ENCODE results near the gene FBXO34.

Gene FBXO34, protein sequence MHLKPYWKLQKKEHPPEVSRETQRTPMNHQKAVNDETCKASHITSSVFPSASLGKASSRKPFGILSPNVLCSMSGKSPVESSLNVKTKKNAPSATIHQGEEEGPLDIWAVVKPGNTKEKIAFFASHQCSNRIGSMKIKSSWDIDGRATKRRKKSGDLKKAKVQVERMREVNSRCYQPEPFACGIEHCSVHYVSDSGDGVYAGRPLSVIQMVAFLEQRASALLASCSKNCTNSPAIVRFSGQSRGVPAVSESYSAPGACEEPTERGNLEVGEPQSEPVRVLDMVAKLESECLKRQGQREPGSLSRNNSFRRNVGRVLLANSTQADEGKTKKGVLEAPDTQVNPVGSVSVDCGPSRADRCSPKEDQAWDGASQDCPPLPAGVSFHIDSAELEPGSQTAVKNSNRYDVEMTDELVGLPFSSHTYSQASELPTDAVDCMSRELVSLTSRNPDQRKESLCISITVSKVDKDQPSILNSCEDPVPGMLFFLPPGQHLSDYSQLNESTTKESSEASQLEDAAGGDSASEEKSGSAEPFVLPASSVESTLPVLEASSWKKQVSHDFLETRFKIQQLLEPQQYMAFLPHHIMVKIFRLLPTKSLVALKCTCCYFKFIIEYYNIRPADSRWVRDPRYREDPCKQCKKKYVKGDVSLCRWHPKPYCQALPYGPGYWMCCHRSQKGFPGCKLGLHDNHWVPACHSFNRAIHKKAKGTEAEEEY

GRCh38 chr14:55270832-55271571 lies at the start of gene FBXO34:
TSS of gene FBXO34 (plus strand) at chr14:55271421. CDS start at chr14:55350391, 78,970 bp downstream.
- Mint-ChIP-seq H3K4me1 (peaks cover 34% of the 10 kb centered on the region), H3K27ac (peak within 1 kb of the TSS; percentile 87), H3K36me3 (peaks cover 7% of the 10 kb centered on the region), H3K9me3 (no peaks in the 10 kb centered on the region), H3K4me3 (peak within 1 kb of the TSS; percentile 81)
- DNase-seq (ENCODE audit: low spot score in 2 of 2) (peak; percentile 100), ATAC-seq (peak; percentile 93)

DNA sequence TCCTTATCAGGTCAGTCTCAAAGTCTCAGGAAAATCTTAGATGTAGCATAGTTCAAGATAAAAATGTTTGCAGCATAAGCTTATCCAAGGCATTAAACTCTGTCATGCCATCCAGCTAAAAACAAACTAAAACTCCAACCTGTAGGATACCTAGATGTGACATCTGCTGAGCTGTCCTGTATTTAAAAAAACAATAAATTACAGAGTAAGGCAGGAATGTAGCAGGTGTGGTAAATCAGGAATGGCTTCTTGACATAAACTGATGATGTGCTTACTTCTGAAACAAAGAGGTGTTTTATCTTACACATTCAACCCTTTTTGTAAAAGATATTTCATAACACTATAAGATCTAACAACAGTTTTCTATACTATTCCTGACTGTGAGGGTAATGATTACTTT lies 49.3 kb upstream of the FBXO34 start:
- Mint-ChIP-seq H3K4me1 (peaks cover 17% of the 10 kb centered on the region), H3K4me3 (no peak overlapping the region)

GRCh38 chr14:55223364-55223763 lies 47.9 kb upstream of the FBXO34 start:
- no peak for DNase-seq (ENCODE audit: low spot score in 2 of 2)
- no peak for ATAC-seq
- Mint-ChIP-seq H3K27ac (no peak overlapping the region), H3K9me3 (peaks cover 10% of the 10 kb centered on the region), H3K4me1 (peaks cover 17% of the 10 kb centered on the region), H3K36me3 (no peaks in the 10 kb centered on the region), H3K4me3 (no peak overlapping the region)

More for the DNA sequence above, 49.3 kb upstream of the FBXO34 start:
- Mint-ChIP-seq H3K27ac (no peak overlapping the region), H3K9me3 (peaks cover 9% of the 10 kb centered on the region), H3K36me3 (no peaks in the 10 kb centered on the region)
- DNase-seq (ENCODE audit: low spot score in 2 of 2) (no peak), ATAC-seq (no peak)

DNA sequence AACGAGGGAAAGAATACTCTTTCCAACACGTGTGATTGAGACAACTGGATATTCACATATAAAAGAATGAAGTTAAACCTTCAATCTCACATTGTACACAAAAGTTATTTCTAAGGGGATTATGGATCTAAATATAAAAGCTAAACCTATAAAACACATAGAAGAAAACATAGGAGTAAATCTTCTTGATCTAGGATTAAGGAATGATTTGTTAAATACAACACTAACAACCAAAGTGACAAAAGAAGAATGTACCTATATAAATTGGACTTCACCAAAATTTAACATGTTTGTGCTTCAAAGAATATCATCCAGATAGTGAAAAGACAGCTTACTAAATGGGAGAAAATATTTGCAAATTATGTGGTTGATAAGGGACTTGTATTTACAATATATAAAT lies 43.0 kb upstream of the FBXO34 start:
- no peak overlapping the region for H3K27ac Mint-ChIP-seq

DNA sequence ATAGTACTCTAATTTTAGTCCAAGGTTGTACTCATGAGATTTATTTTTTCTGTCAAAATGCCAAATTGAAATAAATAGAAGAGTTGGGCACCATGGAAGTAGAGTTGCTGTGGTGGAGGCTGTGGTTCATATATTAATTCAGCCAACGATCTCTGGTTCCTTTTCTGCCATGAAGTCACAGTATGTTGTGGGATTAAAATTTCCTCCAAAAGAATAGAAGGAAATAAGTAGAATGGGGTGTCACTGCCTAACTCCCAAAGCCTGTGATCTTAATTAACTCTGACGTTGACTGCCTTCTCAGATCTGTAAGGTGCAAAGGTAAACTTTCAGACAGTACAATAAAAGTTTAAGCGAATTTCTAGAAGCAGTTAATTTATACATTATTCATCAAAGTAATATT lies 37.6 kb upstream of the FBXO34 start:
- H3K4me1 Mint-ChIP-seq, result no peaks in the 10 kb centered on the region
- H3K9me3 Mint-ChIP-seq, result no peaks in the 10 kb centered on the region
- no peaks in the 10 kb centered on the region for H3K36me3 Mint-ChIP-seq
- DNase-seq (ENCODE audit: low spot score in 2 of 2), result no peak
- H3K27ac Mint-ChIP-seq, result no peak overlapping the region
- no peak overlapping the region for H3K4me3 Mint-ChIP-seq
- no peak for ATAC-seq

More for the DNA sequence above, 43.0 kb upstream of the FBXO34 start:
- no peak for ATAC-seq
- peaks cover 10% of the 10 kb centered on the region for H3K9me3 Mint-ChIP-seq
- H3K4me1 Mint-ChIP-seq, result no peaks in the 10 kb centered on the region
- DNase-seq (ENCODE audit: low spot score in 2 of 2), result no peak
- no peak overlapping the region for H3K4me3 Mint-ChIP-seq
- H3K36me3 Mint-ChIP-seq, result no peaks in the 10 kb centered on the region

DNA sequence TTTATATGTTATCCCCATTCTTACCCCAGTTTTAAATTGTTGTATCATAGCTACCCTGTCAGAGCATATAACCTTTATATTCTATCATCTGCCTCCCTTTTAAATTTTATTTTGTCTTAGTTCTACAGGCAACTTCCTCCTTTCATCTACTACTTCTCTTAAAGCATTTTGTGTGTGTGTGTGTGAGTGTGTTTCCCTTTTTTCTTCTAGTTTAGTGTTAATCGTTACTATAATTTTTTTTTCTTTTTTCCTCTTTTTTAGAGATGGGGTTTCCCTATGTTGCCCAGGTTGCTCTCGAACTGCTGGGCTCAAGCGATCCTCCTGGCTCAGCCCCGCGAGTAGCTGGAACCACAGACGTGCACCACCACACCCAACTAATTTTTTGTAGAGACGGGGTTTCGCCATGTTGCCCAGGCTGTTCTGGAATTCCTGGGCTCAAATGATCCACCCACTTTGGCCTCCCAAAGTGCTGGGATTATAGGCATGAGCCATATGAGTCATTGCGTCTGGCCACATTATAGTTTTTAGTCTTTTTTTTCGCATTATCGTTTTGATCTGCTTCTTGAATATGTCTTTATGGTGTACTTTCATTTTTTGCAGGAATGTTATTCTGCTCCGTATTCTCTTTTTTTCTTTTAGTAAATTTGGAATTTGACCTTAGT lies 33.1 kb upstream of the FBXO34 start:
- no peak for ATAC-seq
- no peaks in the 10 kb centered on the region for H3K36me3 Mint-ChIP-seq
- no peak overlapping the region for H3K4me3 Mint-ChIP-seq
- no peak for DNase-seq (ENCODE audit: low spot score in 2 of 2)
- no peaks in the 10 kb centered on the region for H3K9me3 Mint-ChIP-seq
- H3K4me1 Mint-ChIP-seq, result no peaks in the 10 kb centered on the region
- H3K27ac Mint-ChIP-seq, result no peak overlapping the region

DNA sequence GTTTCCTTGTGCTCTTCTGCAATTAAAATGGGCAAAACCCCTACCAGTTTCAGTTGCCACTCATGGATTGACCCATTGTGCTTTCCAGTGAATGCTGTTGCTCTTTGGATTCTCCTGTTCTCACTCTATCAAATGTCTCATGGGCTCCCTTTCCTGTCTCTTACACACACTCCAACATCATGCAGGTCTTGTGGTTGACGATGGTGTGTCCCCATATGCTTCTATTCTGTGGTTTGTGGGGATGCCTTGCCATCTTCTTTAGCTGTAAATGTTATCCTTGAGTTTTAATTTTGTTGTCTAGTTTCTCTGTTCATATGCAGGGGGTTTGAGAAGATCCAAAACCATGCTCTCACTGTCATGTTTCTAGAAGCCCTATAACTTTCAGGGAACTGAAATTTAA lies 31.9 kb upstream of the FBXO34 start:
- Mint-ChIP-seq H3K4me1 (no peaks in the 10 kb centered on the region), H3K27ac (no peak overlapping the region), H3K36me3 (no peaks in the 10 kb centered on the region), H3K4me3 (no peak overlapping the region), H3K9me3 (no peaks in the 10 kb centered on the region)
- no peak for DNase-seq (ENCODE audit: low spot score in 2 of 2)
- no peak for ATAC-seq

- ATAC-seq (no peak), DNase-seq (ENCODE audit: low spot score in 2 of 2) (no peak)
- H3K4me3 Mint-ChIP-seq, result no peak overlapping the region
- no peak overlapping the region for H3K27ac Mint-ChIP-seq
- H3K36me3 Mint-ChIP-seq, result no peaks in the 10 kb centered on the region
- no peaks in the 10 kb centered on the region for H3K9me3 Mint-ChIP-seq
- no peaks in the 10 kb centered on the region for H3K4me1 Mint-ChIP-seq
These were observed 30.6 kb upstream of the FBXO34 start for GRCh38 chr14:55240526-55241178.

GRCh38 chr14:55241673-55242072 lies 29.5 kb upstream of the FBXO34 start:
- DNase-seq (ENCODE audit: low spot score in 2 of 2) (no peak), ATAC-seq (no peak)
- Mint-ChIP-seq H3K27ac (no peak overlapping the region), H3K4me1 (no peaks in the 10 kb centered on the region), H3K9me3 (no peaks in the 10 kb centered on the region), H3K36me3 (no peaks in the 10 kb centered on the region), H3K4me3 (no peak overlapping the region)

DNA sequence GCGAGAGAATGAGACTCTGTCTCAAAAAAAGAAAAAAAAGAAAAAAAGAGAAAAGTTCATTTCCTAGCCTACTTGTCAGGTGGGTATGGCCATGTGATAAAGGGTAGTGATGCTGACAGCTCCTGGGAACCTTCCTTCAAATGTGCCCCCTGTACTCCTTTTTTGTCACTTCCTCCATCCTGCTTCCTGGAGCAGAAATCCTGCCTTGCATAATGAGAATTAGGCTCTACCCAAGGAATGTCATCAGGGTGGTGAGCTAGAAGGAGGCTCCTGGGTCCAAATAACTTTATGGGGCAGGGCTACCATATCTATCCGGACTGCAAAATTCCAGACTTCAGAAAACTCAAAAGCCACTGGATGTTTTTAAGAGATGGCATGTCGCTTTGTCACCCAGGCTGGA lies 27.8 kb upstream of the FBXO34 start:
- Mint-ChIP-seq H3K27ac (no peak overlapping the region), H3K9me3 (no peaks in the 10 kb centered on the region), H3K4me3 (no peak overlapping the region), H3K36me3 (no peaks in the 10 kb centered on the region), H3K4me1 (no peaks in the 10 kb centered on the region)
- no peak for DNase-seq (ENCODE audit: low spot score in 2 of 2)
- no peak for ATAC-seq

GRCh38 chr14:55243813-55244212 lies 27.4 kb upstream of the FBXO34 start:
- Mint-ChIP-seq H3K27ac (no peak overlapping the region), H3K9me3 (no peaks in the 10 kb centered on the region), H3K36me3 (no peaks in the 10 kb centered on the region), H3K4me1 (no peaks in the 10 kb centered on the region), H3K4me3 (no peak overlapping the region)
- DNase-seq (ENCODE audit: low spot score in 2 of 2), result no peak
- ATAC-seq, result no peak

- Mint-ChIP-seq H3K36me3 (no peaks in the 10 kb centered on the region), H3K4me1 (no peaks in the 10 kb centered on the region), H3K27ac (no peak overlapping the region), H3K9me3 (no peaks in the 10 kb centered on the region), H3K4me3 (no peak overlapping the region)
- ATAC-seq (peak; percentile 54), DNase-seq (ENCODE audit: low spot score in 2 of 2) (no peak)
These were observed 25.5 kb upstream of the FBXO34 start for GRCh38 chr14:55245657-55246268.

DNA sequence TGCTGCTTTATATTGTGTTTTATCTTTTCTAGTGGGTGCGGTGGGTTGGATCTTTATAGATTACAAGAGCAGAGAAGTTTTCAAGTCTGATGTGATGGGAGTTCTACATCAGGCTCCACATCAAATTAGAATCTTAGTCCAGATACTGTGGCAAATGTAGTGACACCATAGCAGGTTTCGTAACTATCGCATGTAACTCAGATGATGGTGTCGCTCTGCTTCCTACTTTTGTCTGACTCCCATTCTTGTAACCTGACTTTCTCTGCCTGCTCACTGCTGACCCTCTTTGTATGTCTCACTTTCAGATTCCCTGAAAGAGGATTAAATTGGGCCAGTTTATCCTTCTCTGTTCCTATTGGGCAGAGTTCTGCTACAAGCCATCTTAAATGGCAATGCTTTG lies 22.8 kb upstream of the FBXO34 start:
- no peaks in the 10 kb centered on the region for H3K36me3 Mint-ChIP-seq
- no peaks in the 10 kb centered on the region for H3K4me1 Mint-ChIP-seq
- H3K4me3 Mint-ChIP-seq, result no peak overlapping the region
- no peaks in the 10 kb centered on the region for H3K9me3 Mint-ChIP-seq
- H3K27ac Mint-ChIP-seq, result no peak overlapping the region
- DNase-seq (ENCODE audit: low spot score in 2 of 2) (no peak), ATAC-seq (no peak)

- Mint-ChIP-seq H3K9me3 (no peaks in the 10 kb centered on the region), H3K27ac (no peak overlapping the region), H3K36me3 (no peaks in the 10 kb centered on the region), H3K4me3 (no peak overlapping the region), H3K4me1 (no peaks in the 10 kb centered on the region)
- DNase-seq (ENCODE audit: low spot score in 2 of 2) (no peak), ATAC-seq (peak; percentile 52)
These were observed 21.8 kb upstream of the FBXO34 start for GRCh38 chr14:55249423-55249822.

All from stimulated activated effector memory CD8-positive, alpha-beta T cell treated with anti-CD3 and anti-CD28 coated beads, Interleukin-12 subunit alpha, Interleukin-12 subunit beta, amount 100 ng/mL, for 72 hours (primary cell).